Neural cell (in vitro differentiated cells): Measurements from ENCODE around the gene ANKS1A.

ENCODE experiments used
- CTCF ChIP-seq: fragments of 450-650 bp; IDR thresholded peaks from 2 replicates; pipeline ENCODE4 v1.5.1; 2014; ENCODE audit warnings: antibody characterized with exemption, mild to moderate bottlenecking, moderate library complexity; ENCODE audit not compliant: poor library complexity, severe bottlenecking
- EP300 ChIP-seq: fragments of 450-650 bp; conservative IDR thresholded peaks from 2 replicates; pipeline ENCODE4 v1.6.1; 2014; ENCODE audit warnings: antibody characterized with exemption, mild to moderate bottlenecking, moderate library complexity; ENCODE audit not compliant: poor library complexity, severe bottlenecking
- EZH2 ChIP-seq: fragments of 200-600, 300-800 bp; shearing (Covaris generic), sonication (generic); IDR thresholded peaks from 2 replicates; pipeline ENCODE4 v1.6.1; 2014; ENCODE audit warnings: antibody characterized with exemption, low read length, borderline replicate concordance, mild to moderate bottlenecking; ENCODE audit not compliant: insufficient read depth, poor library complexity, severe bottlenecking
- POLR2AphosphoS5 ChIP-seq: IDR thresholded peaks from 2 replicates; pipeline ENCODE4 v1.6.1; 2012
- RAD21 ChIP-seq: fragments of 450-650 bp; conservative IDR thresholded peaks from 2 replicates; pipeline ENCODE4 v1.6.1; 2014; ENCODE audit warnings: antibody characterized with exemption, mild to moderate bottlenecking, moderate library complexity
- REST ChIP-seq: IDR thresholded peaks from 2 replicates; pipeline ENCODE4 v1.6.1; 2012; ENCODE audit warnings: borderline replicate concordance
- TAF1 ChIP-seq: IDR thresholded peaks from 2 replicates; pipeline ENCODE4 v1.6.1; 2012; ENCODE audit warnings: low read depth

- no peak for TF ChIP-seq CTCF
- no peak for TF ChIP-seq REST
- no peak for TF ChIP-seq EP300
- no peak for TF ChIP-seq TAF1
- TF ChIP-seq POLR2AphosphoS5 = no peak
- TF ChIP-seq EZH2 = no peak
- TF ChIP-seq RAD21 = no peak
Measured at GRCh38 chr6:35093783-35094182, 204.7 kb downstream of the ANKS1A start.
